Left cardiac atrium (tissue), 4 donors: Measurements from ENCODE around the gene TPP1. TPM values are rescaled to one million over a fixed set of nuclear protein-coding genes. Genes with fewer than 3 reads are reported as not detected.

Experiments used
- ATAC-seq, 2 donors: fragments of 200-7000 bp; cut with Tn5 transposase; one replicate each; pipeline ENCODE4 v1.9.1; 2020; ENCODE audit warnings: mild to moderate bottlenecking in 2 of 2, moderate library complexity in 2 of 2
- DNase-seq: peaks from one replicate; pipeline ENCODE4 v3.0.0-alpha.2; 2020
- intact Hi-C, 2 donors: fragments of 100-400 bp; cut with DNase I; formaldehyde crosslinking; loops; one replicate each; pipeline versions ENCODE4 v1.14.1 to v1.15.1; 2022 to 2023
- long read RNA-seq: library from polyadenylated mRNA; unstranded; transcript quantifications from one replicate; pipeline ENCODE4 v2.0.0, GENCODE V29; 2021
- total RNA-seq, 2 donors: library from RNA; stranded (reverse); fragmentation: NEBNext Ultra II Directional; extraction: Animal tissue kit (Norgen Biotek cat#: 25700); gene quantifications; one replicate each; pipeline ENCODE4 v1.2.1, GENCODE V29; 2021
- donor health status: DM: no; HTN: yes; CAD: no.
- donor health status: DM: no; HTN: yes; CAD: no; lungs with severe emphysema.
- donor health status: DM: yes; HTN: yes; CAD: no.
- donor health status: Dilated cardiomyopathy.

Gene TPP1
- 10 to 100 TPM; 69.5 to 87.7 TPM for total RNA-seq
- long read RNA-seq, transcript TPP1-201 (13 exons, 3,560 nt) = major isoform, 9 of 11 reads
- long read RNA-seq, partial matches to known transcripts = 1 of 11 reads
- long read RNA-seq, other reads (novel, unspliced or antisense) = 1 of 11 reads

DNA sequence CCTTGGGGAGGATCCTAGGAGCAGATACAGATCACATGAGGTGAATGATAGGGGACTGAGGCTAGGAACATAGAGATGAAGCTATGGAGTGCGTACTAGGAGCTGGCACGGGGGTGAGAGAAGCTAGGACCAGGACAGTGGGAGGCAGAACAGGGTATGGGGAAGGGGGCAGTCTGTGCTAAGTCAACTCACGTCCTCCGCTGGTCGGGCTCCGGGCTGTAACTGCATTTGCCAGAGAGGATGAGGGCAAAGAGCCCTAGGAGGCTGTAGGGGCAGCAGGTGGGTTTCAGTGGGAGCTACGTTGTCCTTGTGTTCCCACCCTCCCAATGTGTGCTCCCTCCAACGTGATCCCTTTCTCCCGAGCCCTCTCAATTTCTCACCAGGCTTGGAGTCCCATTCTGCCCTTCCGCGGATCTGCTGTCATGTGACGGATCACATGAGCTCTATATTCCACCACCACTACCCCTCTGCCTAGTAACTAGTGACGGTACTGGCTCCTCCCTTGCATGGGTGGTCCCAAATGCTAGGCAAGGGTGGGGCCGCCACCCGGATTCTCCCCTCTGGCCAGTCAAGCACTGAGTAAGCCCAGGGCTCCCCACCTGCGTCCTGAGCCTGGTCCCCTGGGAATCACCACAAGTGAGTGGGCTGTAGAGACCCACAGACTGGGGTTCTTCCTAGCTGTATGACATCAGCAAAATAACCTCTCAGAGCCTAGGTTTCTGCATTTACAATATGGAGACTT is at the start of gene TPP1:
Gene TPP1 (minus strand): TSS at position 419 of the 742 bp plus-strand sequence. CDS start 22 bp downstream, at position 397.
- peak; percentile 96 to 98 for ATAC-seq
- DNase-seq = peak; percentile 92
- intact Hi-C loops = no loop called here

DNA sequence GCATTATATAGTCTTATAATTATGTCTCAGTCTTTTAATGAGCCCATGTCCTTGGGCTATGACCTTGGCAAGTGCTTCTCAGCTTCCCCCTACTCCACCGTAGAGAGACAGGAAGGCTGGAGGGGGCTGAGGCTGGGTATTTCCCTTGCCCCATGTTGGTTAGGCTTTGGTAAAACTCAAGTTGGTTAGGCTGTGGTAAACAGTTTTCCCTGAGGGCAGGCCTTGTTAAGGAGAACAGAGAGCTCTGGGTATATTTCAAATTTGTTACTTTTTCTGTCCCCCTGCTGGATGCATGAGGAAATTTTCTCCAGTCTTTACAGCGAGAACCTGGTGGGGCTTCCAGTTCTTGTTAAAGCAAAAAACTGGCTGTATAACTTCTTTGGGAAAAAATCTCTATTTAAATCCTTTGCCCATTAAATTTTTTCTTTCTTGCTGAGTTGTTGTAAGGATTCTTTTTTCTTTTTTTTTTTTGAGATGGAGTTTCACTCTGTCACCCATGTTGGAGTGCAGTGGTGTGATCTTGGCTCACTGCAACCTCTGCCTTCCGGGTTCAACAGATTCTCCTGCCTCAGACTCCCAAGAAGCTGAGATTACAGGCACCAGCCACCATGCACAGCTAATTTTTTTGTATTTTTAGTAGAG is 48.6 kb upstream of the TPP1 start:
- intact Hi-C loops = no loop called here
- ATAC-seq = peak; percentile 38 to 51
- no peak for DNase-seq

DNA sequence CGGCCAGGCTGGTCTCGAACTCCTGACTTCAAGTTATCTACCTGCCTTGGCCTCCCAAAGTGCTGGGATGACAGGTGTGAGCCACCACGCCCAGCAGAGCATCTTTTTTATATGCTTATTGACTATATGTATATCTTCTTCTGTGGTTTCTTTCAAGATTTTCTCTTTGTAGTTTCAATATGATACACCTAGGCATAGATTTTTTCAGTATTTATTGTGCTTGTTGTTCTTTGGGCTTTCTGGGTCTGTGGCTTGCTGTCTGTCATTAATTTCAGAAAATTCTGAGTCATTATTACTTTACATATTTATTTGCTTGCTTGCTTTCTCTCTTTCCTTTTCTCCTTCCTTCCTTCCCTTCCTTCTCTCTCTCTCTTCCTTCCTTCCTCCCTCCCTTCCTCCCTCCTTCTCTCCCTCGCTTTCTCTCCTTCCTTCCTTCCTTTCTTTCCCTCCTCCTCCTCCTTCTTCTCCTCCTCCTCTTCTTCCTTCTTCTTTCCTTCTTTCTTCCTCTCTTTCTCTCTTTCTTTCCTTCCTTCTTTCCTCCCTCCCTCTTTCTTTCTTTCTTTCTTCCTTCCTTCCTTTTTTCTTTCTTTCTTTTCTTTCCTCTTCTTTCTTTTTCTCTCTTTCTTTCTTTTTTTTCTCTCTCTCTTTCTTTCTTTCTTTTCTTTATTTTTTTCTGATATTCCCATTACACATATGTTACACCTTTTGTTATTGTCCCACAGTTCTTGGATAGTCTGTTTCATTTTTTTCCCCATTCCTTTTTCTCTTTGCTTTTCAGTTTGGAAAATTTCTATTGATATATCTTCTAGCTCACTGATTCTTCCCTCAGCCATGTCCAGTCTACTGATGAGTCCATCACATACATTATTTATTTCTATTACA is 47.3 kb upstream of the TPP1 start:
- no peak for ATAC-seq
- DNase-seq = no peak
- intact Hi-C loops = no loop called here

DNA sequence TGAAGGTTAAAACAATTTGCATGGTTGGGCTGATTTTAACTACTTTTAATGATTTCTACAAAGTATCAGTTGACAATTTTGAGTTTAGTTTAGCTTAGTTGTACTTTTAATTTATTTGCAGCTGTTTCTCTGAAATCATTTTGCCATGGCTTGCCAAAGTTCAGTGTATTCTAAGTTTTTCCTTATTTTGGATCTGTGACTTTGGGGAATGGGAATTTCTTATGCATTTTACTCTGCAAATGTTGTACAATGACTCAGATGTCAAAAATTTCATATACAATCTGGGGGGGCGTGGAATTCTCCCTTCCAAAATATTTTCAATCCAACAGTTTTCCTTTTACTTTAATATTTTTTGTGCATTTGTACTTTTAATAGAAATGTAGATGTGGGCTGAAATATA is 45.3 kb upstream of the TPP1 start:
- no peak for ATAC-seq
- intact Hi-C loops = no loop called here
- no peak for DNase-seq

DNA sequence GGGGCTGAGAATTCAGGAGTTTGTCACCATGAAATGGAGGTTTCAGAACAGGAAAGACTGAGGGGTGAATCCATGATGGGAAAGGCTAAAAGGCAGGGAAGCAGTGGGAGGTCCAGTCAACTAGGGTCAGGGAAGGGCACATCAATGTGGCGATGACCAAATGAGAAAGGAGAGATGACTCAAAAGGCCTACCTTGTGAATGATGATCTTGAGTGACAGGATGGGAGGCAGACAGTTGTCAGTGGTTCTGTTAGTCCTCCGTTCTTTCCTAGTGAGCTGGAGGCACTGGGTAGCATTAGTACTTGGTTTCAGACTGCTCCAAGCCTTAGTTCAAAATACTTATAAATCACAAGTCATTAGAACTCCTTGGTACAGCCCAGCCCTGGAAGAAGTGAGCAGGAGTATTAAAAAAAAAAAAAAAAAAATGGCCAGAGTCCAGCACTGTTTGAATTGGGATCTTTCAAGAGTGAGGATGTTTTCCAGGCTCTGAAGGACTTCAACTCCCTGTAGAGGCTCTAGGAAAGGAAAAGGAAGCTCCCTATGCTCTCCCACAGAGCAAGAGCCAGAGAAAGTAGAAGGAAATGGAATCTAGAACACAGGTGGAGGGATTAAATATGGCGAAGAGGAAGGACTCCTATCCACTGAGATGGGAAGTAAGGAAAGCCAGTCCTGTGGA is 44.7 kb upstream of the TPP1 start:
- no peak for DNase-seq
- intact Hi-C loops = no loop called here
- peak in 1 of 2 donors; percentile 19 for ATAC-seq

DNA sequence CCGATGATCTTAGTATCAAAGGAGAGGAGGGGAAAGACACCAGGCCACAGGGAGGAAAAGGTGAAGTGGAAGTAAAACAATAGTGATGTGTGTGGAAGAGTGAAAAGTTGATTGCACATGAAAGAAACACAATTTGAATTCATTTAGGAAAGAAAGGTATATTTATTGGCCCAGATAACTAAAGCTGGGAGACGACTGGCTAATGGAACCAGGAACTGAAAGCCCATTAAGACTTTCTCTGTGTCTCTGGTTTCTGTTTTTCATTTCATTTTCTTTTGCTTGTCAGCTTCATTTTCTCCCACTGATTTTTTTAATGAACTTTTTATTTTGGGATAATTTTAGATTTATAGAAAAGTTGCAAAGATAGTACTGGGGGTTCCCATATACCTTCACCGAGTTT is 41.5 kb upstream of the TPP1 start:
- no peak for DNase-seq
- intact Hi-C loops = no loop called here
- ATAC-seq = no peak

DNA sequence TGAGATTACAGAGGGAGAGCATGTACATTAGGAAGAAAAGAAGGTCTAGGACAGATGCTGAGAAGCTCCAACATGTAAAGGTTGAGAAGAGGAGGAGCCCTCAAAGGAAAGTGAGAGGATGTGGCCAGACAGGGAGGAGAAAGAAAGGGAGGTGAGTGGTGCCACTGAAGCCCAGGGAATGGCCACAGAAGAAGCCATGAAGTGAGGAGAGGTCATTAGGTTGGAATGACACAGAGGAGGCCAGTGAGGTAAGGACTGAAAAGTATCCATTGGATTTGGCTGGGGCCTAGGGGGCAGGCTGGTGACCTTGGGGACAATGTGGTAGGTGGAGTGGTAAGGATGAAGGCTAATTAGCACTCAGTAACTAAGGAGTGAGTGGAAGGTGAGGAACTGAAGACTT is 39.4 kb upstream of the TPP1 start:
- DNase-seq (no peak), ATAC-seq (no peak)
- intact Hi-C loops = no loop called here

DNA sequence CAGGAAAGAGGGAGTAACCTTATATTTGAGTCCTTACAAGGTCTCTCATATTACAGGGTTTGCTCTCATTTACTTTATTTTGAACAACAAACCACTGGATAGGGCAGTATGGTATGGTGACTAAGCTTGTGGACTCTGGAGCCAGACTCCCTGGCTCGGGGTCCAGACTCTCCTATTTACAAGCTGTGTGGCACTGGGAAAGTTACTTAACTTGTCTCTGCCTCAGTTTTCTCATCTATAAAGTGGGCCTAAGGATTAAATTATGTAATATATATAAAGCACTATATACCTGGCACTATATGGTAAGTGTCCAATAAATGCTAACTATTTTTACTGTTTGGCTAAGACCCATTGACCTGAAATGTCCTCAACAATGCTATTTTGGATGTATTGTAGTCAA is 38.1 kb upstream of the TPP1 start:
- ATAC-seq (no peak), DNase-seq (no peak)
- intact Hi-C loops = no loop called here

DNA sequence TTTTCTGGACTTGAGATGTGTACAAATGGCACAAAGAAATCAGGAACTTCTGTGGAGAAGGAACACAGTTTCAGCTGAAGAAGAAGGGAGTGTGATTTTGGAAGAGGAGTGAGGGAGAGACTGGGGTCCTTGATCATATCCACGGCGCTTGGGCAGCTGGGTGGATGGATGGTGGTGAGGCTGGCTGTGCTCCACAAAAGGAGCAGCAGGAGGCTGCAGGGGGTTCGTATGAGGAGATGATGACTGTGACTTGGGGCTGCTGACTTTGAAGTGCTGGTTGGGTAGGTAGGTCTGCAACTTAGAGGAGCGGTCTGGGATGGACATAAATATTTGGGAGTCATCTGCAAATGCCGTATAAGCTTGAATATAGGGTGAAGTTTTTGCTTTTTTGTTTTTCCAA is 37.7 kb upstream of the TPP1 start:
- ATAC-seq = no peak
- intact Hi-C loops = no loop called here

DNA sequence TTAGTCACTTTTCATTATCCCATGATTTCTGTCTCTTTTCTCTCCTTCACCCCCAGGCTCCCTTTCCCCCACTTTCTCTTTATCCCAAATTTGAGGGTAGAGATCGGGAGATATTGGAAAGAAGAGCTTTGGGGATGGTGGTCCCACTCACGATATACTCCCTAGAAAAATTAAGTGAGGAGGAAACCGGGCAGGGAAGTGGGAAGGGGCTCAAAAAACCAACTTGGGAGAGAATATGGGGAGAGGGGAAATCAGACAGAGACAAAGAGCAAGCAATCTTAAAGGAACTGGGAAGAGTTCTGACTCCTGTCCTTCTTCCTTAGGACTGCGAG is 37.3 kb upstream of the TPP1 start:
- intact Hi-C loops = no loop called here
- DNase-seq = no peak
- ATAC-seq = no peak

More for the DNA sequence above, 37.7 kb upstream of the TPP1 start:
- no peak for DNase-seq

DNA sequence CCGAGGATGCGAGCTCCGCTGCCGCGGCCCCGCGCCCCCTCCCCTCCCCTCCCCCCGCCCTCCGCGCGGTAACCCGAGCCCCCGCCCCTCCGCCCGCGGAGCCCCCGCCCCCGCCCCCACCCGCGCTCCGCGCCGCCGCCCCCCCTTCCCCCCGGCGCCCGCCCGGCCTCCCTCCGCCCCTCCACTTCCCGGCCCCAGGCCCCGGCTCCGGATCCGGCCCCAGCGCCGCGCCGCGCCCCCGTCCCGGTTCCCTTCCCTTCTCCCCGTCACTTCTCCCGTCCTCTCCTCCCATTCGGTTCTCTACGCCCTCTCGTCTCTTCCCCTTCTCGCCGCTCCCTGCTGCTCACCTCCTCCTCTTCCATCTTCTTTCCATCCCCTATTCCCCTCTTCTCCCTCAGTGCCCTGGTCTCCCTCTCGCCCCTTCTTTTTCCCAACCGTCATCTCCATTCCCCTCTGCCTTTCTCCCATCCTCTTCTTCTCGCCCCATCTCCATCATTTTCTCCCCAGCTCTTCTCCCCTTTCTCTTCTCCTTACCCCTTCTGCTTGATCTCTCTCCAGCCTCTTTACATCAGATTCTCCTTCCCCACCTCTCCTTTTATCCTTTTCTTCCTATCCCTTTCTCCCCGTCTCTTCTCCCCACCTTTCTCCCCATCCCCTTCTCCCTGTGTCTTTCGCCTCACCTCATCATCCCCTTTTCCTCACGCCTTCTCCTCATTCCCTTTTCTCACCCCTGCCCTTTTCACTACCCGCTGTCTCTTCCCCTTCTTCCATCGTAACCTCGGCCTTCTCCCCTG is 36.8 kb upstream of the TPP1 start, which contains the start of gene DCHS1:
Gene DCHS1 (minus strand): TSS at position 20 of the 794 bp plus-strand sequence. CDS start 14,196 bp downstream, outside the sequence.
- peak; percentile 62 for DNase-seq
- intact Hi-C loops = no loop called here
- ATAC-seq = peak; percentile 56 to 58

DNA sequence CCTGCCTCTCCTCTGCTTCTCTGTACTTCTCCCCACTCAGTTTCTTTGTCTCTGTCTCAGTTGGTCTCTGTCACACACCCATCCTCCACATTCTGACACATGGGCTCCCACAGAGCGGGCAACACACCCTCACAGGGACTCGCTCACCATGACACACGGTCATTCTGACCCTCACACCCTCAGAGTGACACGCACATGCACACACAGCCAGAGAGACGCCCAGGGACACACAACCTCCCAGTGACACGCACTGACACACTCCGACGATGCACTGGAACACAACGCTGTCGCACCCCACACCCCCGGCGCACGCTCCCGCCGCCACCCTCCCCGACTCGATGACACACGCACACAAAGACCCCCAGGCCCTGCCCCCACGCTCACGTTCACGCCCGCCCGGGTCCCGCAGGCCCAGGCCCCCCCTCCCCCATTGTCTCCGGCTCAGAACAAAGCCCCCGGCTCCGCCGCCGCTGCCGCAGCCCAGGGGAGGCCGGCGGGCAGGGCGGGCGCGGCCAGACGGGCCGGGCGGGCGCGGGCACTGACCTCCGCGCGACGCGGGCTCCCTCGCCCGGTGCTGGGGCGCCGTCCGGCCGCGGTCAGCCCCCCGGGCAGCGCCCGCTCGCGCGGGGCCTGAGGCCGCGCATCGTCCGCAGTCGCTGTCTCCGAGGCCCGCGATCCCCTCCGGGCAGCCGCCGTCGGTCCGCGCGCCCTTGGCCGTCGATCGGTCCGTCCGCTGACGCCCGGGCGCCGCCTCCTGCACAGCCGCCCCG is 36.0 kb upstream of the TPP1 start:
- intact Hi-C loops = no loop called here
- peak; percentile 50 for DNase-seq
- peak; percentile 52 to 73 for ATAC-seq

DNA sequence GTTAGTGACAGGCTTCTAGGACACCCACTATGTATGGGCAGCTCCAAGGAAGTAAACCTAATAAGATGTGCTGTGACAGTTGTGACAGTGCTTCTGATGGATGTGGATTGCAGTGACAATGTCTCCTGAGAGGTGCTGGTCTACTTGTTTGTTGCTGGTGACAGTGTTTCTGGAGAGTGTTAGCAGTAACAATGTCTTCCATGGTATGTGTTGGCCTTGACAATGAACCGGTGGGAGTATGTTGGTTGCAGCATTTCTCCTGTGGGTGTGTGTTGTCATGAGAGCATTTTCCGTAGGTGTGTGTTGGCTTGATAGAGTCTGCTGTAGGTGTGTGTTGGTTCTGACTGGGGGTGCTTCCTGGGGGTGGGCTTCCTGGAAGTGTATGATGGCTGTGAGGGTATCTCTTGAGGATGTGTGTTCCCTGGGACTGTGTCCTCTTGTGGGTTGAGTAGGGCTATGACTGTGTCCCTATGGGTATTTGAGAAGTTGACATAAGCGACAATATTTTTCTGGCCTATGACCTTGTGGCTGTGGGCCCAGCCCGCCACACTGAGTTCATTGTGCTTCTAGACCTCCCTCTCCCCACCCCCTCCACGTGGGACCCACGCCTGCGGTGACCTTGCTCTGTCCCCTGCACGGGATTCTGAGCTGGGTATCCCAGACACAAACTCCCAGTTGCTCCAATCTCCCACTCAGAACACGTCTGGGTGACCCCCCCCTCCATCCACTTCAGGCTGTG is 35.2 kb upstream of the TPP1 start:
- DNase-seq = peak; percentile 50
- intact Hi-C loops = no loop called here
- peak; percentile 21 to 40 for ATAC-seq

DNA sequence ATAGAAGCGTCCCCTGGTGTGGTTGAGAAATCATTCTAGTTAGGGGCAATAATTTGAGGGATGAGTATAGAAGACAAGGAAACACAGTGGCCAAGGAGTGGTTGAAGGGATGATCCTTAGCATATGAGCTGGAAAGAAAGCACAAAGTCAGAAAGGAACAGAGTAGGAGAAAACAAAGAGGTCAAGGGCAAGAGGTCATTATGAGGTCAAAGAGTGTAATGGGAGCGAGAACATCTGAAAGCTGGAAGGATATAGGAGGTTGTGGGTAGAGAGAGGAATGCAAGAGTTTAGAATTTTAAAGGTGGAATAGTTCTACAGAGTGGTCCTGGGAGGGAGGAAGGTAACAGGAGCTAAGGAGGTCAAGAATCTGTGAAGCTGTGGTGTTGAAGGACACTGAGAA is 34.4 kb upstream of the TPP1 start:
- no peak for ATAC-seq
- DNase-seq = no peak
- intact Hi-C loops = no loop called here

DNA sequence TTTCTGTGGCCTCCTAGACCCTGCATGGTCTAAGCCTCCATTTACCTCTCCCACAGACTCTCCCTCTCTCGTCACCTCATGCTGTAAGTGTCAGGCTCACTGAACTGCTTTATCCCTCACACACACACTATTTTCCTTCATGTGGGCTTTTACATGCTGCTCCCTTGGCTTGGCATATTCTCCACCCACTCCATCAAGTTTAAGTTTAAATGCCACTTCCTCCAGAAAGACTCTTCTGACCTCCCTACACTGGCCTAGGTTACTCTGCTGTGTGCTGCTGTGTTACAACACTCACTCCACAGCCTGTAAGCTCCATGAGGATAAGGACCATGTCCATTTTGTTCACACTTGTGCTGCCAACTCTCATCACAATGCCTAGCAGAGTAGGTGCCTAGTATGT is 33.9 kb upstream of the TPP1 start:
- no peak for DNase-seq
- intact Hi-C loops = no loop called here
- no peak for ATAC-seq

DNA sequence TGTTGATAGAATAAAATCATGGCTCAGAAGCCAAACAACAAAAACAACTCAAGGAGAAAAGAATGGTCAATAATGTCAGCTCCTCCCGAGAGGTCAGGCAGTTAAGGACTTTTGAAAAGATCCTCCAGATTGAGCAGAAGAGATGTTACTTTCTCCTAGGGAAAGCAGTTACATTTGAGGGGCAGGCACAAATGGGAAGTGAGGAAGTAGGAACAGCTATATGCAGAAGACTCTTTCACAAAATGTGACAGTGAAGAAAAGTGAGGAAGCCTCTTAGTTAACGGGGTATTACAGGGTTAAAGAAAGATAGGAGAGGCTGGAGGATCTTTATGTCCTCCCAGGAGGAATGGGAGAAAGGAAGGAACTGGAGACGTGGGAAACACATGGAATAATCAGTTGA is 33.0 kb upstream of the TPP1 start:
- DNase-seq (no peak), ATAC-seq (no peak)
- intact Hi-C loops = no loop called here

DNA sequence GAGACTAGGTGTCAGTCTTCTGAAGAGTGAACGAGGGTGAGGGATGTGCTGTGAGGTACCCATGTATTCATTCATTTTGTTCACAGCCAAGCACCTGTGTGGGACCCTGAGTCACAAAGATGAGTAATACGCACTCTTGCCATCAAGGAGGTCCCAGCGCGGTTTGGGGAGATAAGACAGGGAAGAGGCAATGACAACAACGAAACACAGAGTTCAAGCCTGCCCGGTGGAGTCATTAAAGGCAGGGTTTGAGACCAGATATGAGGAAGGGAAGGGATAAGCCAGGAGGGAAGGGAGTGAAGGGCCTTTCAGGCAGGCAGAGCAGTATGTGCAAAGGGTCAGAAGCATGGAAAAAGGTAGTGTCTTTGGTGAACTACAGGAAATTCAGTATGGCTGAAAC is 31.8 kb upstream of the TPP1 start:
- intact Hi-C loops = no loop called here
- DNase-seq = no peak
- no peak for ATAC-seq
